Measurements from ENCODE around the gene LRRTM3.

LRRTM3 gene
- 0 reads per million in 3 experiments for total RNA-seq

- no peak for DNase-seq
Measured at GRCh38 chr10:66925896-66926715, at the start of gene LRRTM3. Gene LRRTM3 (plus strand): TSS chr10:66926036.

- DNase-seq, result no peak
Measured at GRCh38 chr10:66877361-66877760, 48.5 kb upstream of the LRRTM3 start.

DNA sequence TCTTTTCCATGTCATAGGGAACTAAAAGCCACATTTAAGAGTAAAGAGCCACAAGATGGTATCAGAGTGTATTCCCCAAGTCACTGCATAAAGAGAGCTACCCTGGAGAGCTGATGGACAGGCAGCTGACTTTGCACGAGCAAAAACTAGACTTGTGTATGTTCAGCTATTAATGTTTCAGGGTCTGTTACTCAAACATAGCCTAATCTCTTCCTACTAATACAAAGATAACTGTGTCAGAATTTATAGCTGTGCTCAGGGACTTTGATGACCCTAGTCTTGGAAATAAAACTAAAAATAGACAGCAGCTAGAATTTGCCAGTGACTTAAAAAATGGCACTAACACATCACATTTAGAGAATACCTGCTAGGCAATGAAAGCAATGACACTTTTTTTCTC is 45.5 kb upstream of the LRRTM3 start:
- no peak for DNase-seq

GRCh38 chr10:66880826-66881225 is 45.0 kb upstream of the LRRTM3 start:
- no peak for DNase-seq

DNA sequence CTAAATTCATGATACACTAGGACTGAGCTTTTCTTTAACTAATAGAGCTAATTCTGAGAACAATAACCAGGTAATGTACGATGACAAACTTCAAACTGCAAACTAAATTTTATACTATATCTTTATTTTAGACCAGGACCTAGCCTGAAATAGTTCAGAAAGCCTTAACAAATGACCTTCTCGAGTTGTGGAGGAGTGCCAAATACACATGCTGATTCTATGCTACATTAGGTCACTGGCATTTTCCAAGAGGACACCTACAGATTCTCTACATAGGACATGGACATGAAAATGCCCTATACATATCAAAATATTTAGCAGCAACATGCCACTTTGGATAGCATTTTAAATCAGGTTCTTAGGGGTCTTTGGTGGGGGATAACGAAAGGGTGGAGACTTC is 44.0 kb upstream of the LRRTM3 start:
- no peak for DNase-seq

GRCh38 chr10:66882271-66882670 is 43.6 kb upstream of the LRRTM3 start:
- no peak for DNase-seq

DNA sequence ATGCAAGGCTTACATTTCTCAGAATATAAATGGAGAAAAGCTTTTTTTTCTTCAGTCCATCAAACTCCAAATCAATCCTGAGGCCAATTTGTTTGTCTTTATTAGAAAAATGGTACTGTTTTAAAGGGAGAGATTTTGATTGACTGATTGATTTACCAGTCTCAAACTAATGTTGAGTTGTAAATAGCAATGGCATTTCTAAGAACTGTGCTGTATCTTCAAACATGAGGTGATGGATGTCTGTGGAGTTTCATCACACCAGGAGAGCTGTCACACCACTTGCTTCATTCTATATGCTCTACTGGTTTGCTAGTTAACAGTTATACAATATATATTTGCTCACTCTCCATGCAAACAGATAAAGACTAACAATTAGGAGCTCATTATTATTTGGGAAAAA is 39.0 kb upstream of the LRRTM3 start:
- no peak for DNase-seq

DNA sequence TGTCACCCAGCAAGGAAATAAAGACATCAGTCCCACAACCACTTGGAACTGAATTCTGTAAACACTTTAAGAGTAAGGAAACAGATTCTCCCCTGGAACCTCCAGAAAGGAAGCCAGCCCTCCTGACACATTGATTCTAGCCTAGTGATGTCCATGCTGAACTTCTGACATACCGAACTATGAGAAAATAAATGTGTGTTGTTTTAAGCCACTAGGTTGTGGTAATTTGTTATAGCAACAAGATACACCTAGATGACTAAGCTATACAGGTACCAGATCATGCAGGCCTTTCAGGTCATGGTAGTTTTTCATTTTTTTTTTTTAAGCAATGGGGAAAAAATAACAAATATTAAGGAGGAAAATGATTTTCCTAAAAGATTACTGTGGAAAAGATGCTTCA is 37.6 kb upstream of the LRRTM3 start:
- no peak for DNase-seq

- no peak for DNase-seq
Measured at GRCh38 chr10:66892871-66893270, 33.0 kb upstream of the LRRTM3 start.

DNA sequence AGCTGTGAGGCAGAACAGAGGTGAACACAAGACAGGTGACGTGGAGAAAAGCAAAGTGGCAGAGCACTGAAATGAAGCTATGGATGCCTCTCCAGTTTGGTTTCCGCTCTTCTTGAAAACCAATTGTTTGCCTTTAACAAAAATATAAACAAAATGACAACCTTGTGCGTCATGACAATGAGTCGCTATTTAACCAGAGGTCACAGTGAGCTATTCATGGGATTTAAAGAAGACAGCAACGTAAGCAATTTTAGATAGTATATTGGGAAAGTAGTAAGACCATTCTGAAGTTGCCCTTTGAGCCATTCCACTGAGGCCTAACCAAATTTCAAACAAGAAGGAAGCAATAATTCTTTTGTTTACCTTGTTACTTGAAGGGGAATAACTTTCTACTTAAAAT is 15.2 kb upstream of the LRRTM3 start:
- DNase-seq, result no peak

DNA sequence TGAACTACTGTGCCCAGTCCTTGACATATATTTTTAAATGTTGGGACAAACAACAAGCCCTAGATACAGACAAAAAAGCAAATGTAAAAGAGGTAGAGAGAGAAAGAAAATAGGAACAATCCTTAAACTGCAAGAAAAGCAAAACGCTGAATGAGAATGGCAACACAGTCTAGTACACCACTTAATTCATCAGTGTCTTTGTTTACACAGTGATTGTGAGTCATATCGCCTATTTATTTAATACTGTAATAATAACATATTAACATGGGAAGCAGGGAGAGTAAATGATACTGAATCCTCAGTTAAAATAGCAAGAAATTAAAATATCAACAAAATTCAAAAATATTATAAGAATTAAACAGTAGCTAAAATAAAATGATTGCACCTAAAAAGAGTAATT is 9.8 kb upstream of the LRRTM3 start:
- no peak for DNase-seq

DNA sequence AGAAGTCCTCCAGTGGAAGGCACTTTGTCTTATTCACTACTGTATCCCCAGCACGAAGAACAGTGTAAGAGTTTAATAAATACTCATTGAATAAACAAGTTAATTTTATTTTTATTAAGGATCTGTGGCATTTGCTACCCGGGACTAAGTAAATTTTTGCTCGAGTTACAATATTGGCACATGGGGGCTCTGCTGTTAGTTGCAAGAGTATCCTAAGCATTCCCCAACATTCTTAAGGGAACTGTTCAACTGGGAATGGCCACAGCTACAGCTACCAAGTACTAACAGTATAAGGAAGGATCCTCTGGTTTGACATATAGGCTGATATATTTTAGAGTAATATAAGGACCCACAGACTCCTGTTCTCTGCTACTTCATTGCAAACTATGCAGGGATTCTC is 8.7 kb upstream of the LRRTM3 start:
- no peak for DNase-seq

- no peak for DNase-seq
Measured at GRCh38 chr10:66919248-66919647, 6.6 kb upstream of the LRRTM3 start.

- DNase-seq, result no peak
Measured at GRCh38 chr10:66924674-66925345, 1.0 kb upstream of the LRRTM3 start.

DNA sequence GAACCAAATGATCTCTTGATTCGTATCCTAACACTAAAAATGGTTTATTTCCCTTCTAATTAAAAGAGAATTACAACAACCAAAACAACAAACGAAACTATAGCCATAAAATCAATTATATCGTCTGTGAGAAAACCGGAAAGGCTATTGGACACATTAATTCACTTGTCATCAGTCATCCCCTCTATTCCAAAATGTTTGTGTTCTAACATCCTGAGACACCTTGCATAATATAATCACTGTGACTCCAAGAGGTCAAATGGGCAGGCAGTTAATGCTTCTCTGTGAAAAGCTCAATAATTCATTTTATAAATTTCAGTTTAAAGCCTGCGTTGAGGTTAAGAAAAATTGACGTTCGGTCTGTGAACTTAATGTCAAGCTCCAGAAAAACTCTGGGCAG is 463 bp upstream of the LRRTM3 start:
- no peak for DNase-seq

- no peak for DNase-seq
Measured at GRCh38 chr10:66926841-66927240, 1.0 kb downstream of the LRRTM3 start.

GRCh38 chr10:66927251-66927935 is 1.6 kb downstream of the LRRTM3 start:
- DNase-seq, result no peak

GRCh38 chr10:66927971-66928770 is 2.3 kb downstream of the LRRTM3 start:
- DNase-seq, result no peak

- DNase-seq, result no peak
Measured at GRCh38 chr10:66928776-66929175, 2.9 kb downstream of the LRRTM3 start.

GRCh38 chr10:66929375-66929774 is 3.5 kb downstream of the LRRTM3 start:
- no peak for DNase-seq

- DNase-seq, result no peak
Measured at GRCh38 chr10:66931340-66931948, 5.6 kb downstream of the LRRTM3 start.

DNA sequence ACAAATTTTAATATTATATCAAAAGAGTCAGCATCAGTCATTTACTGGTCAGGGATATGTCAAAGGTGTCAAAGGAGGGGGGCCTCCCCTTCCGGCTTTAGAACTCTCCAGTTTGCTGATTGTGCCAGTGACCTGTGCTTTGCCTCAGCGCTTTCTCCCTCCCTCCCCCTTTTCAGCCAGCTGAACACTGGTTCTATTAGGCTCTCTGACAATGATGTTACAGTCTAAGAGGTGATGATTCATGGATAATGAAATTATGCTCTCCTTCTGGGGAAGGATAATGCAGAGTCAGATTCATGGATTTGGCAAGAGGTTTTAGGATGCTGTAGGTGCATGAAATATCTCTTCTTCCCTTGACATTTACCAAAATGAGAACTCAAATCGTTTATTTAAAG is 6.1 kb downstream of the LRRTM3 start:
- no peak for DNase-seq

DNA sequence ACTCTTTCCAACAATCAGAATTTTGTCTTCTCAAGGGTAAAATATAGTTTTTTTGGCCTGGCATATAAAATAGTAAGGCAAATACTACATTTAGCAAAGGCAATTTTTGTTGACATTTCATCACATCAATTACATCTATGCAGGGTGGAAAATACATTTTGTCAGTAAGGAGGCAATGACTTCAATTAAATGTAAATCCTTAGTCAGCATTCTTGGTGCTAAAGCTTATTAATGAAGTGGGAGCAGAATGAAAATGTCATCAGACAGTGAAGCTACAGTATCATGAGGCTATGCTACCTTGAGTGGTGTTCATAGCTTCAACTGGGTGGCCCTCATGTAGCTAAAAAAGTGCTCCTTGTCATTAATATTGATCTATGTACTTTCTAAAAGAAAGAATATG is 8.9 kb downstream of the LRRTM3 start:
- DNase-seq, result no peak
